Measurements from ENCODE around the gene VAMP7. TPM values are rescaled to one million over a fixed set of nuclear protein-coding genes. Genes with fewer than 3 reads are reported as not detected.
"Not testable (repeated sequence)": the region's sequence is repeated elsewhere in the genome, so short reads cannot be mapped to it uniquely, and the experiment has no call there.

The VAMP7 gene
- total RNA-seq, 2 donors from 2014 or later, result 18.2 to 19.3 TPM

- Histone ChIP-seq H3K27me3 (no peaks in the 10 kb centered on the region), H3K27ac (no peak overlapping the region), H3K36me3 (no peaks in the 10 kb centered on the region), H3K4me1 (no peaks in the 10 kb centered on the region), H3K4me3 (no peak overlapping the region), H3K9me3 (no peaks in the 10 kb centered on the region)
- no peak for TF ChIP-seq CTCF (IDR thresholded peaks at IDR 0.05)
- no peak for DNase-seq (ENCODE audit: low spot score)
Measured at GRCh38 chrX:155891446-155892210, 10.5 kb downstream of the VAMP7 start.

- no peak overlapping the region for H3K4me3 ChIP-seq
- no peak for DNase-seq (ENCODE audit: low spot score)
- H3K4me1 ChIP-seq, result no peaks in the 10 kb centered on the region
- no peaks in the 10 kb centered on the region for H3K9me3 ChIP-seq
- no peaks in the 10 kb centered on the region for H3K27me3 ChIP-seq
- no peak for TF ChIP-seq CTCF (IDR thresholded peaks at IDR 0.05)
- no peak overlapping the region for H3K27ac ChIP-seq
- H3K36me3 ChIP-seq, result peaks cover 8% of the 10 kb centered on the region
Measured at GRCh38 chrX:155893521-155893920, 12.4 kb downstream of the VAMP7 start.

- TF ChIP-seq CTCF (IDR thresholded peaks at IDR 0.05), result no peak
- Histone ChIP-seq H3K9me3 (no peaks in the 10 kb centered on the region), H3K4me1 (no peaks in the 10 kb centered on the region), H3K27ac (no peak overlapping the region), H3K36me3 (peaks cover 16% of the 10 kb centered on the region), H3K4me3 (no peak overlapping the region), H3K27me3 (no peaks in the 10 kb centered on the region)
- no peak for DNase-seq (ENCODE audit: low spot score)
Measured at GRCh38 chrX:155896512-155896911, 15.4 kb downstream of the VAMP7 start.

GRCh38 chrX:155899366-155899765, 18.2 kb downstream of the VAMP7 start:
- TF ChIP-seq CTCF (IDR thresholded peaks at IDR 0.05), result no peak
- peaks cover 0 to 4% of the 10 kb centered on the region in 2 donors for H3K9me3 ChIP-seq
- no peak for DNase-seq (ENCODE audit: low spot score)
- H3K36me3 ChIP-seq, result peaks cover 16% of the 10 kb centered on the region
- H3K4me3 ChIP-seq, result no peak overlapping the region
- no peaks in the 10 kb centered on the region for H3K27me3 ChIP-seq
- no peaks in the 10 kb centered on the region for H3K4me1 ChIP-seq
- H3K27ac ChIP-seq, result no peak overlapping the region

- H3K27ac ChIP-seq, result no peak overlapping the region
- DNase-seq (ENCODE audit: low spot score), result no peak
- peaks cover 16% of the 10 kb centered on the region for H3K36me3 ChIP-seq
- TF ChIP-seq CTCF (IDR thresholded peaks at IDR 0.05), result no peak
- H3K4me1 ChIP-seq, result no peaks in the 10 kb centered on the region
- H3K9me3 ChIP-seq, result peaks cover 0 to 4% of the 10 kb centered on the region in 2 donors
- no peaks in the 10 kb centered on the region for H3K27me3 ChIP-seq
- H3K4me3 ChIP-seq, result no peak overlapping the region
Measured at GRCh38 chrX:155900765-155901164, 19.6 kb downstream of the VAMP7 start.

GRCh38 chrX:155907661-155908060, 26.5 kb downstream of the VAMP7 start:
- H3K4me3 ChIP-seq; H3K27ac ChIP-seq; DNase-seq (ENCODE audit: low spot score); H3K36me3 ChIP-seq; H3K27me3 ChIP-seq; H3K4me1 ChIP-seq: not testable (repeated sequence)
- peaks cover 0 to 17% of the 10 kb centered on the region in 2 donors for H3K9me3 ChIP-seq

Measured in right atrium auricular region (tissue), 2 donors.